ENCODE results near the gene TAOK1. TPM values are rescaled to one million over a fixed set of nuclear protein-coding genes. Genes with fewer than 3 reads are reported as not detected.

TAOK1 gene
- total RNA-seq, 1 donor from 2014 or later = 87.1 TPM

DNA sequence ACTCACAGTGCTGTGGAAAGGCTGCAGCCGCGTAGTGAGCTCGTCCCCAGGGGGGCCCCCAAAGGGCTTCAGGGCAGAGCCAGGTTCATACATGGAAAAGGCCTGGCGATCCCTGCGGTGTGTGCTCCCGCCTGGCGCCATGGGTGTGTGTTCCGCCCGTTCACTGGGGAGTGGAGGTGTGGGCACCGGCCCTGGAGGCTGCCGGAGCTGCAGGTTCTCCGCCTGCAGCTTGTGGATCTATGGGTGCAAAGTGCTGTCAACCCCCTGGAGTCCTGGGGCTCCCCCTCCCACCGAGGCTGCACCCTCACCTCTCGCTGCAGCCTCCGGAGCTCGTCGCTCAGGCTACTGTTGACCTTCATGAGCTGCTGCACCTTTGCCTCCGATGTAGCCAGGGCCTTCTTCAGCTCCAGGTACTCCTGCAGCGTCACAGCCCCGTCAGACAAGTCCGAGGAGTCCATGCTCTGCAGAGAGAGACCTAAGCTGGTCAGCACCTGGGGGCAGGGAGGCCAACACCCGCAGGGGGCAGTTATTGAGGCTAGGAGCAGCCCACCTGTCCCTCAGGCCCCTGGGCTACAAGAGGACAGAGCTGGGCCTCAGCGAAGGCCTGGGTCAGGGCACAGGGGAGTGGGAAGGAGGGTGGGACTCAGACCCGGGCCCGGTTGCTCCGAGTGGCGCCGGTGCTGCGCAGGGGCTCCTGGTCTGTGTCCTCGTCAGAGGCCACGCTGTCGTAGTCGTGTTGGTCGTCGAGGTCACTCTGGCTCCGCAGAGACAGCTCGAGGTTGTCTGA lies 186.2 kb downstream of the TAOK1 start:
- TF ChIP-seq CTCF (IDR thresholded peaks at IDR 0.05) = no peak
- H3K4me1 Mint-ChIP-seq (ENCODE audit: low read depth) = peaks cover 10% of the 10 kb centered on the region

DNA sequence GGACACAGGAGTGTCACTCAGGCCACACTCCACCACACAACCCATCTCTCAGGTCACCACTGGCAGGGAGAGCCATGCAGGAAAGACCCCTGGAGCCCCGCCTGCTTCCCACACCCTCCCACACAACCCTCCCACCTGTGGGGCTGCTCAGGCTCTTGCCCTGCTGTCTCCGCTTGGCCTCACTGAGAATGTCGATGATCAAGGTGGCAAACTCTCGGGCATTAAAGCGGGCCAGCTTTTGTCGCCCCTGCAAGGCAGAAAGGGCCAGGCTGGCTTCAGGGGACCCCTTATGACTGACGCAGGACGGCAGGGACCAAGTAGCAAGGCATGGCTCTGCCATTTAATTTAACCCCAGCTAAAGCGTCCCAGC lies 186.8 kb downstream of the TAOK1 start:
- H3K4me1 Mint-ChIP-seq (ENCODE audit: low read depth) = peaks cover 10% of the 10 kb centered on the region
- no peak for DNase-seq (ENCODE audit: low spot score)
- H3K36me3 Mint-ChIP-seq (ENCODE audit: low read depth) = peaks cover 16% of the 10 kb centered on the region
- H3K4me3 Mint-ChIP-seq (ENCODE audit: unreplicated experiment) = no peak overlapping the region
- no peak for TF ChIP-seq CTCF (IDR thresholded peaks at IDR 0.05)
- H3K9me3 Mint-ChIP-seq (ENCODE audit: low read depth) = no peaks in the 10 kb centered on the region
- H3K27me3 Mint-ChIP-seq (ENCODE audit: low read depth) = no peaks in the 10 kb centered on the region
- H3K27ac Mint-ChIP-seq (ENCODE audit: unreplicated experiment) = no peak overlapping the region

More for the DNA sequence above, 186.2 kb downstream of the TAOK1 start:
- peaks cover 16% of the 10 kb centered on the region for H3K36me3 Mint-ChIP-seq (ENCODE audit: low read depth)
- no peak overlapping the region for H3K4me3 Mint-ChIP-seq (ENCODE audit: unreplicated experiment)
- no peaks in the 10 kb centered on the region for H3K9me3 Mint-ChIP-seq (ENCODE audit: low read depth)
- no peaks in the 10 kb centered on the region for H3K27me3 Mint-ChIP-seq (ENCODE audit: low read depth)
- H3K27ac Mint-ChIP-seq (ENCODE audit: unreplicated experiment) = no peak overlapping the region
- no peak for DNase-seq (ENCODE audit: low spot score)

DNA sequence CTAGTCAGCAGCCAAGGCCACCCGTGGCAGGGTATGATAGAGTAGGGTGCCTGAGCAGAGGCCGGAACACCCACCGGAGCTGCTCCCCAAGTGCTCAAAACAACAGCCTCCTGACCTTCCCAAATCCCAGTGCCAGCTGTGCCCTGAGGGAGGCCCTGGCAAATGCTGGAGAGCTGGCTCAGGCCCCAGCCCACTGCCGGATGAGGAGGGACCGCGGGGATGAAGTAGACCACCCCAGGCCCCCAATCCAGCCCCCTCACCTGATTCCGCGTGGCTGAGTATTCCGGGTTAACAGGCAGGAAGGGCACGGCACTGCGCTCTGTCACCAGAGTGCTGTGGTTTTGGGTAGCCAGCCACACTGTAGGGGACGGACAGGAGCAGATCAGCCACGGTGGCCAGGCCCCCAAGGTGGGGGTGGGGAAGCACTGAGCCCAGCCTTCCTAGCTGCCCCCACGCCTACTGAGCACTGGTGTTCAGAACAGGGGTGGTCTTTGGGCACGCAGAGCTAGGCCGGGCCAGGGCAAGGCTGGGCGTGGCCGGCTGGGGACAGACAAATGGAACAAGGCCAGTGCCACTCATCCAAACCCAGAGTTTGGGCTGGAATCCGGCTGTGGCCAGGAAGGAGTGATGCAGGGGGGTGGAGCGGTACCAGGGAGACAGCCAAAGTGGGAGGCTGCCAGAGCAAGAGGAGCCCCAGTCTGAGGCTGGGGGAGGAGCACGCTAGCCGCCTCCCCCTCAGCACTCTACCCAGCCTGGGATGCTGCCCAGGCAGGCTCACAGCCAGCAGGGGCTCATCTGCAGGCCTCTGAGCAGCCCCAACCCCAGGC lies 187.4 kb downstream of the TAOK1 start:
- Mint-ChIP-seq H3K4me3 (ENCODE audit: unreplicated experiment) (no peak overlapping the region), H3K27ac (ENCODE audit: unreplicated experiment) (no peak overlapping the region)
- DNase-seq (ENCODE audit: low spot score) = no peak

GRCh38 chr17:29578626-29579485 lies 188.7 kb downstream of the TAOK1 start:
- peaks cover 18% of the 10 kb centered on the region for H3K36me3 Mint-ChIP-seq (ENCODE audit: low read depth)
- no peak overlapping the region for H3K27ac Mint-ChIP-seq (ENCODE audit: unreplicated experiment)
- H3K4me1 Mint-ChIP-seq (ENCODE audit: low read depth) = peaks cover 6% of the 10 kb centered on the region
- H3K4me3 Mint-ChIP-seq (ENCODE audit: unreplicated experiment) = no peak overlapping the region
- no peak for DNase-seq (ENCODE audit: low spot score)
- H3K9me3 Mint-ChIP-seq (ENCODE audit: low read depth) = no peaks in the 10 kb centered on the region
- no peak for TF ChIP-seq CTCF (IDR thresholded peaks at IDR 0.05)
- H3K27me3 Mint-ChIP-seq (ENCODE audit: low read depth) = no peaks in the 10 kb centered on the region

More for the DNA sequence above, 187.4 kb downstream of the TAOK1 start:
- Mint-ChIP-seq H3K9me3 (ENCODE audit: low read depth) (no peaks in the 10 kb centered on the region), H3K27me3 (ENCODE audit: low read depth) (no peaks in the 10 kb centered on the region), H3K4me1 (ENCODE audit: low read depth) (peaks cover 10% of the 10 kb centered on the region), H3K36me3 (ENCODE audit: low read depth) (peaks cover 18% of the 10 kb centered on the region)
- TF ChIP-seq CTCF (IDR thresholded peaks at IDR 0.05) = no peak
